IMR-90 (cell line): ENCODE data around the gene SIT1.

Source experiments
- BHLHE40 ChIP-seq: fragments of 150-350 bp; IDR thresholded peaks from 2 replicates; pipeline ENCODE4 v1.6.1; 2016; ENCODE audit warnings: mild to moderate bottlenecking, low read depth, low read length
- CEBPB ChIP-seq: IDR thresholded peaks from 2 replicates; pipeline ENCODE4 v1.6.1; 2012; ENCODE audit warnings: low read depth, low read length, improper control_type of control experiment
- CHD1 ChIP-seq: IDR thresholded peaks from 2 replicates; pipeline ENCODE4 v1.6.1; 2012; ENCODE audit warnings: low read depth, low read length, improper control_type of control experiment
- FOS ChIP-seq: fragments of 150-350 bp; IDR thresholded peaks from 2 replicates; pipeline ENCODE4 v1.6.1; 2016; ENCODE audit warnings: low read depth, low read length
- MAZ ChIP-seq: IDR thresholded peaks from 2 replicates; pipeline ENCODE4 v1.6.1; 2012; ENCODE audit warnings: low read depth, mild to moderate bottlenecking, low read length, improper control_type of control experiment, moderate library complexity, borderline replicate concordance
- POLR2A ChIP-seq: IDR thresholded peaks from 2 replicates; pipeline ENCODE4 v1.6.1; 2012; ENCODE audit warnings: mild to moderate bottlenecking, low read depth, low read length
- RAD21 ChIP-seq: IDR thresholded peaks from 2 replicates; pipeline ENCODE4 v1.6.1; 2012; ENCODE audit warnings: low read length, improper control_type of control experiment
- RCOR1 ChIP-seq: IDR thresholded peaks from 2 replicates; pipeline ENCODE4 v1.6.1; 2012; ENCODE audit warnings: mild to moderate bottlenecking, low read length, improper control_type of control experiment; ENCODE audit not compliant: insufficient replicate concordance
- RFX5 ChIP-seq: IDR thresholded peaks from 2 replicates; pipeline ENCODE4 v1.8.0; 2012; ENCODE audit warnings: low read depth, mild to moderate bottlenecking, low read length, moderate library complexity
- SMC3 ChIP-seq: fragments of 150-350 bp; IDR thresholded peaks from 2 replicates; pipeline ENCODE4 v1.6.1; 2016; ENCODE audit warnings: low read depth, mild to moderate bottlenecking, antibody characterized with exemption, low read length, moderate library complexity
- TF ChIP-seq, protein P1 (sequence below): conservative IDR thresholded peaks from 2 replicates; pipeline ENCODE4 v1.5.1; 2012; ENCODE audit warnings: mild to moderate bottlenecking, low read depth, low read length, improper control_type of control experiment
- TF ChIP-seq, protein P2 (sequence below): fragments of 150-350 bp; IDR thresholded peaks from 2 replicates; pipeline ENCODE4 v1.6.1; 2017; ENCODE audit warnings: mild to moderate bottlenecking, antibody characterized with exemption, low read length, low read depth

GRCh38 chr9:35669331-35670145 is 18.8 kb upstream of the SIT1 start:
- TF ChIP-seq, protein P1, sequence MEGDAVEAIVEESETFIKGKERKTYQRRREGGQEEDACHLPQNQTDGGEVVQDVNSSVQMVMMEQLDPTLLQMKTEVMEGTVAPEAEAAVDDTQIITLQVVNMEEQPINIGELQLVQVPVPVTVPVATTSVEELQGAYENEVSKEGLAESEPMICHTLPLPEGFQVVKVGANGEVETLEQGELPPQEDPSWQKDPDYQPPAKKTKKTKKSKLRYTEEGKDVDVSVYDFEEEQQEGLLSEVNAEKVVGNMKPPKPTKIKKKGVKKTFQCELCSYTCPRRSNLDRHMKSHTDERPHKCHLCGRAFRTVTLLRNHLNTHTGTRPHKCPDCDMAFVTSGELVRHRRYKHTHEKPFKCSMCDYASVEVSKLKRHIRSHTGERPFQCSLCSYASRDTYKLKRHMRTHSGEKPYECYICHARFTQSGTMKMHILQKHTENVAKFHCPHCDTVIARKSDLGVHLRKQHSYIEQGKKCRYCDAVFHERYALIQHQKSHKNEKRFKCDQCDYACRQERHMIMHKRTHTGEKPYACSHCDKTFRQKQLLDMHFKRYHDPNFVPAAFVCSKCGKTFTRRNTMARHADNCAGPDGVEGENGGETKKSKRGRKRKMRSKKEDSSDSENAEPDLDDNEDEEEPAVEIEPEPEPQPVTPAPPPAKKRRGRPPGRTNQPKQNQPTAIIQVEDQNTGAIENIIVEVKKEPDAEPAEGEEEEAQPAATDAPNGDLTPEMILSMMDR, result no peak
- TF ChIP-seq BHLHE40 (no peak), RCOR1 (no peak), POLR2A (no peak), FOS (no peak), SMC3 (no peak), RFX5 (no peak), RAD21 (no peak), CHD1 (no peak), CEBPB (no peak), MAZ (no peak)
- TF ChIP-seq, protein P2, sequence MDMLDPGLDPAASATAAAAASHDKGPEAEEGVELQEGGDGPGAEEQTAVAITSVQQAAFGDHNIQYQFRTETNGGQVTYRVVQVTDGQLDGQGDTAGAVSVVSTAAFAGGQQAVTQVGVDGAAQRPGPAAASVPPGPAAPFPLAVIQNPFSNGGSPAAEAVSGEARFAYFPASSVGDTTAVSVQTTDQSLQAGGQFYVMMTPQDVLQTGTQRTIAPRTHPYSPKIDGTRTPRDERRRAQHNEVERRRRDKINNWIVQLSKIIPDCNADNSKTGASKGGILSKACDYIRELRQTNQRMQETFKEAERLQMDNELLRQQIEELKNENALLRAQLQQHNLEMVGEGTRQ, result no peak
